ENCODE data around the gene DLG5.

Gene DLG5

GRCh38 chr10:77780180-77780579, 146.4 kb downstream of the DLG5 start:
- TF ChIP-seq TCF12 (IDR thresholded peaks at IDR 0.05; ENCODE audit: low read depth) = no peak
- no peak for TF ChIP-seq EP300 (IDR thresholded peaks at IDR 0.05; ENCODE audit: borderline replicate concordance)

- TF ChIP-seq FOXM1 (IDR thresholded peaks at IDR 0.05; ENCODE audit: borderline replicate concordance, low read depth) (no peak), ZBTB7A (IDR thresholded peaks at IDR 0.05; ENCODE audit: low read depth) (no peak), USF1 (IDR thresholded peaks at IDR 0.05) (no peak)
Measured at GRCh38 chr10:77776487-77776886, 150.1 kb downstream of the DLG5 start.

GRCh38 chr10:77774940-77775391, 151.6 kb downstream of the DLG5 start:
- TF ChIP-seq CEBPB (IDR thresholded peaks at IDR 0.05) (no peak), MAX (IDR thresholded peaks at IDR 0.05) (no peak), REST (IDR thresholded peaks at IDR 0.05; ENCODE audit: low read depth) (no peak), TCF12 (IDR thresholded peaks at IDR 0.05; ENCODE audit: low read depth) (no peak), NFIC (IDR thresholded peaks at IDR 0.05) (no peak), TEAD4 (IDR thresholded peaks at IDR 0.05) (no peak), CREB1 (IDR thresholded peaks at IDR 0.05; ENCODE audit: low read depth) (no peak), EP300 (IDR thresholded peaks at IDR 0.05; ENCODE audit: borderline replicate concordance) (no peak)

GRCh38 chr10:77773631-77774426, 152.7 kb downstream of the DLG5 start:
- TF ChIP-seq EP300 (IDR thresholded peaks at IDR 0.05; ENCODE audit: borderline replicate concordance) = no peak
- no peak for TF ChIP-seq EGR1 (IDR thresholded peaks at IDR 0.05)
- TF ChIP-seq YY1 (IDR thresholded peaks at IDR 0.05; ENCODE audit: low read depth) = no peak
- TF ChIP-seq CREB1 (IDR thresholded peaks at IDR 0.05; ENCODE audit: low read depth) = no peak
- TF ChIP-seq TAF1 (IDR thresholded peaks at IDR 0.05; ENCODE audit: low read depth) = no peak
- no peak for TF ChIP-seq NFIC (IDR thresholded peaks at IDR 0.05)
- no peak for TF ChIP-seq TCF12 (IDR thresholded peaks at IDR 0.05; ENCODE audit: low read depth)
- no peak for TF ChIP-seq MAX (IDR thresholded peaks at IDR 0.05)
- no peak for TF ChIP-seq TEAD4 (IDR thresholded peaks at IDR 0.05)
- TF ChIP-seq ZBTB7A (IDR thresholded peaks at IDR 0.05; ENCODE audit: low read depth) = no peak
- TF ChIP-seq CEBPB (IDR thresholded peaks at IDR 0.05) = no peak
- TF ChIP-seq FOXM1 (IDR thresholded peaks at IDR 0.05; ENCODE audit: borderline replicate concordance, low read depth) = no peak
- no peak for TF ChIP-seq RAD21 (IDR thresholded peaks at IDR 0.05; ENCODE audit: low read depth)
- TF ChIP-seq REST (IDR thresholded peaks at IDR 0.05; ENCODE audit: low read depth) = no peak
- TF ChIP-seq USF1 (IDR thresholded peaks at IDR 0.05) = no peak

GRCh38 chr10:77771851-77772250, 154.7 kb downstream of the DLG5 start:
- TF ChIP-seq NFIC (IDR thresholded peaks at IDR 0.05) (no peak), EP300 (IDR thresholded peaks at IDR 0.05; ENCODE audit: borderline replicate concordance) (no peak), EGR1 (IDR thresholded peaks at IDR 0.05) (no peak), CEBPB (IDR thresholded peaks at IDR 0.05) (no peak), TEAD4 (IDR thresholded peaks at IDR 0.05) (no peak), TCF12 (IDR thresholded peaks at IDR 0.05; ENCODE audit: low read depth) (no peak), TAF1 (IDR thresholded peaks at IDR 0.05; ENCODE audit: low read depth) (no peak), USF1 (IDR thresholded peaks at IDR 0.05) (no peak), CREB1 (IDR thresholded peaks at IDR 0.05; ENCODE audit: low read depth) (no peak), ZBTB7A (IDR thresholded peaks at IDR 0.05; ENCODE audit: low read depth) (no peak), REST (IDR thresholded peaks at IDR 0.05; ENCODE audit: low read depth) (no peak), FOXM1 (IDR thresholded peaks at IDR 0.05; ENCODE audit: borderline replicate concordance, low read depth) (no peak), RAD21 (IDR thresholded peaks at IDR 0.05; ENCODE audit: low read depth) (no peak), YY1 (IDR thresholded peaks at IDR 0.05; ENCODE audit: low read depth) (no peak)
